ENCODE data around the gene PFDN1.

PFDN1 gene

DNA sequence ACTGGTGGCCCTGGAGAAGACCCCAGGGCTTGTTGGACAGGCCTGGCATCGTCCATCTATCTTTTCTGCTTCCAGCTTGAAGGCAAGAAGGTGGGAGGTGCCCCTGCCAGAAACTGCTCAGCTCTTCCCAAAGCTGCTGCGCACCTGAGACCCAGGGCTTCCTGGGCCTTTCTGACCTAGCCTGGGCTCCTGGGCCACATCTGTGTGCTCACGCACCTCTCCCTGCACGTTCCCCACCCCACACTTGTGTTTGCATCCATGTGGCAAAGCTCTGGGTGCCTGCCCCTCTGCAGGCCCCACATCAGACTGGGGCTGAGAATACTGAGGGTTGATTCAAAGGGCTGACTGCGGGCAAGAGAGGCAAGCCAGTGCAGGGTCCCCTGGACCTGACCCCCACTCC lies 63.4 kb downstream of the PFDN1 start:
- no peak for DNase-seq (ENCODE audit: low read depth in 2 of 2)

DNA sequence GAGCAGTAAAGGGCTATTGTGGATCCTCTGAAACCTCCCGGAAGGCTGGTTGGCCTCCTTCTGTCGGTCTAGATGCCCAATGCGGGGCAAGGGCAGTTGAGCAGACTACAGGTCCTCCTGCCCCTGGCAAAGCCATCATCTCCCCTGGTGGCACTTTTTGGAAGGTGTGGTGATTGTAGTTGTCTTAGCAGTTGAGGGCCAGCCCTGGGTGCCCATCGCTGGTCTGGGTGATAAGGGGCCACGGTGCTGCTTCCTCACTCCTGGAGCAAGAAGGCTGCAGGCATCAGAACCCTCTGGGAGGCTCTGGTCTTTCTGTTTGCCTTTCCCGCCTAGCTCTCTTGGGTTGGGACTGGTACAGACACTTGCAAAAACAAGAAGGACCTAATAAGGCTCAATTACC lies 64.1 kb downstream of the PFDN1 start:
- no peak for DNase-seq (ENCODE audit: low read depth in 2 of 2)

GRCh38 chr5:140236891-140237598 lies 65.9 kb downstream of the PFDN1 start:
- no peak for DNase-seq (ENCODE audit: low read depth in 2 of 2)

GRCh38 chr5:140235791-140236551 lies 66.9 kb downstream of the PFDN1 start:
- DNase-seq (ENCODE audit: low read depth in 2 of 2), result no peak

DNA sequence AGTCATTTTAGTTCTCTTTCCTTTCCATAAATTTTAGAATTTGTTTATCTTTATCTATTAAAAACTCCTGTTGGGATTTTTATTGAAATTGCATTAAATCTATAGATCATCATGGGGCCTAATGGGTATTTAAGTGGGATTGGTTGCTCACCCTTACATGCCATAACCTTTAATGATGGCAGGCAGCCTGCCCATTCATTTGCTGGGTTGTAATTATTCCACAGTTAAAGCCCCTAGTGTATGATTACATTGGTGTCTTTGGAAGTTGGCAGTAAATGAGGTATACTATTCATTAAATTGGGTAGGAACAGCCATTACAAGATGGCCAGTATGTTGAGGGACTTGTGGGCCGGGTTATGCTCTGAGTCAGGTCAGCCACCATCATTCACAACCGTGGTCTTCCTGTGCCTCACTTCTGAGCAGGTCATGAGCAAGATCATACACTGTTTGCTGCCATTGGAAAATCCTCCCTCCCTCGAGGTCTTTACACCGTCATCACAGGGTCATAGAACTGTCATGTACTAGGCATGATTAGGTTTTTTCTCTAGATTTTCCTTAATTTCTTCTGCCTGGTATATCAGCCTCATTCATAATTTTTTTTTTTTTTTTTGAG lies 68.4 kb downstream of the PFDN1 start:
- DNase-seq (ENCODE audit: low read depth in 2 of 2), result no peak

GRCh38 chr5:140232731-140233130 lies 70.2 kb downstream of the PFDN1 start:
- DNase-seq (ENCODE audit: low read depth in 2 of 2), result no peak

- no peak for DNase-seq (ENCODE audit: low read depth in 2 of 2)
Measured at GRCh38 chr5:140230373-140230772, 72.5 kb downstream of the PFDN1 start.

GRCh38 chr5:140228364-140228837 lies 74.5 kb downstream of the PFDN1 start:
- DNase-seq (ENCODE audit: low read depth in 2 of 2), result no peak

DNA sequence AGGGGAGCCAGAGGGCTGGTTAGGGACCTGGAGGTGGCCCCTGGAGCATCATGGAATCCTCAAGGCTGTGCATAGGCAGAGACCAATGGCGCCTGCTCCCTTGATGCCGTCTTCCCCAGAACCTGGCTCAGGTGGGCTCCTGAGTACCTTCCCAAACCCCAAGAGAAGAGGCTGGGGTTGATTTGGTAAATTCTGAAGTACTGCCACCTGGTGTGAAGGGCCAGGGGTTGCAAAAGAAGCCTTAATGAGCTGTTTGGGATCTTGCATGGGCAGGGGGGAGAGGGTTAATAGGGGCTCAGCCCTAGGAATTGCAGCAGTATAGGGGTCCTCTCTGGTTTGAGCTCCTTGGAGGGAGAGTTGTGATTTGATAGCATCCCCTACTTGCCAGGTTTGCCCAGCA lies 75.9 kb downstream of the PFDN1 start:
- no peak for DNase-seq (ENCODE audit: low read depth in 2 of 2)

DNA sequence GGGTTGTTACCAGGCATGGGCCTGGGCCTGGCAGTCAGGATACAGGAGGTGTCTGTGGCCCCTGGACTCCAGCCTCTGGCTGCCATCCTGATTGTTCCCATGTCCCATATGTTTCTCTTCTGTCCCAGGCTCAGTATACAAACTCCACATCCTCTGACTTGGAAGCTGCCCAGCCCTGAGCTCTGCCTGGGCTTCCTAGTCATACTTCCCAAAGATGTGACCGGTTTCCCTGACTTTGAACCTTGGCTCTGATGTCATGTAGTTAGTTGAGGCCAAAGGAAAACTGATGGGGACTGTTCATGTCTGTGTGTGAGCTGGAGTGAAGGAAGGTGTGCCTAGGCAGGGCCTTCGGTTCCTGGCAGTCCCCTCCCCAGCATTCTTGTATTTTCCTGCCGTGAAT lies 77.5 kb downstream of the PFDN1 start:
- DNase-seq (ENCODE audit: low read depth in 2 of 2), result no peak

DNA sequence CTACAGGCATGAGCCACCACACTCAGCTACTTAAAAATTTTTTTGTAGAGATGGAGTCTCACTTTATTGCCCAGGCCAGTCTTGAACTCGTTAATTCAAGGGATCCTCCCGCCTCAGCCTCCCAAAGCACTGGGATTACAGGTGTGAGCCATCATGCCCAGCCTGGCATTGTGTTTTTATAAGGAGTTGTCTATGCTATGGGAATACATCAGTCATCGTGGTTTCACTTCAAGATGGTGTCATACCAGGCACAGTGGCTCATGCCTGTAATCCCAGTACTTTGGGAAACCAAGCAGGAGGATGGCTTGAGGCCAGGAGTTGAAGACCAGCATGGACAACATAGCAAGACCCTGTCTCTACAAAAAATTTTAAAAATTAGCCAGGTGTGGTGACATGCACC lies 78.2 kb downstream of the PFDN1 start:
- DNase-seq (ENCODE audit: low read depth in 2 of 2), result no peak

GRCh38 chr5:140223567-140223966 lies 79.3 kb downstream of the PFDN1 start:
- DNase-seq (ENCODE audit: low read depth in 2 of 2), result no peak

GRCh38 chr5:140222416-140222815 lies 80.5 kb downstream of the PFDN1 start:
- no peak for DNase-seq (ENCODE audit: low read depth in 2 of 2)

- DNase-seq (ENCODE audit: low read depth in 2 of 2), result no peak
Measured at GRCh38 chr5:140221697-140222223, 81.1 kb downstream of the PFDN1 start.

- no peak for DNase-seq (ENCODE audit: low read depth in 2 of 2)
Measured at GRCh38 chr5:140220698-140221064, 82.2 kb downstream of the PFDN1 start.

DNA sequence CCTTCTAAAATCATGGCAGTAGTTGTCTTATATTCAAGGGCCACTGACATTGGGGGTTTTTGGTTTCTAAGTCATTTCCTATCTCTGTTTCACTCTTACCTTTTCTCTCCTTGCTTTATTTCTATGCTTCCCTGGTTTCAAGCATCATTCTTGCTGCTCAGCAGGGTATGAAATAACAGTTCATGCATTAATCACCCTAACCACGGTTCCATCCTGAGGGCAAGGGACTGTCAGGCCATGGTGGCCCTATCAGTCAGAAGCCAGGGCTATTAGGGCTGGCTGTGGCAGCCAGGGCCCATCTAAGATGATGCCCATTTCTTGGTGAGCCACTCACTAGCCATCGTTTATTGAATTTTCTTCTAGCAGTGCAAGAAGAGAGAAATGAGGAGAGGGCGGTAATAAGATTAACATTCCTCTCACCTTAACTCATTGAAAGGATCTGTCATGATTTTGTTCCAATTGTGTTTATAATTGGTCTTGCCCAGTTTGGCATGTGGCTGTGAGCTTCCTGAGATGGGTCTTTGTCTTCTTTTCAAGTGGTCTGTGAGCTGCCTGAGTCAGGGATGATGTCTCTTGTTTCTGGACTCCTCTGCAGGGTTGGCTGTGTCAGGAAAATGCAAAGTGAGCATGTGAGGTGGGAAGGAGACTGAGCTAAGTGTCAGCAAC lies 82.7 kb downstream of the PFDN1 start:
- no peak for DNase-seq (ENCODE audit: low read depth in 2 of 2)

DNA sequence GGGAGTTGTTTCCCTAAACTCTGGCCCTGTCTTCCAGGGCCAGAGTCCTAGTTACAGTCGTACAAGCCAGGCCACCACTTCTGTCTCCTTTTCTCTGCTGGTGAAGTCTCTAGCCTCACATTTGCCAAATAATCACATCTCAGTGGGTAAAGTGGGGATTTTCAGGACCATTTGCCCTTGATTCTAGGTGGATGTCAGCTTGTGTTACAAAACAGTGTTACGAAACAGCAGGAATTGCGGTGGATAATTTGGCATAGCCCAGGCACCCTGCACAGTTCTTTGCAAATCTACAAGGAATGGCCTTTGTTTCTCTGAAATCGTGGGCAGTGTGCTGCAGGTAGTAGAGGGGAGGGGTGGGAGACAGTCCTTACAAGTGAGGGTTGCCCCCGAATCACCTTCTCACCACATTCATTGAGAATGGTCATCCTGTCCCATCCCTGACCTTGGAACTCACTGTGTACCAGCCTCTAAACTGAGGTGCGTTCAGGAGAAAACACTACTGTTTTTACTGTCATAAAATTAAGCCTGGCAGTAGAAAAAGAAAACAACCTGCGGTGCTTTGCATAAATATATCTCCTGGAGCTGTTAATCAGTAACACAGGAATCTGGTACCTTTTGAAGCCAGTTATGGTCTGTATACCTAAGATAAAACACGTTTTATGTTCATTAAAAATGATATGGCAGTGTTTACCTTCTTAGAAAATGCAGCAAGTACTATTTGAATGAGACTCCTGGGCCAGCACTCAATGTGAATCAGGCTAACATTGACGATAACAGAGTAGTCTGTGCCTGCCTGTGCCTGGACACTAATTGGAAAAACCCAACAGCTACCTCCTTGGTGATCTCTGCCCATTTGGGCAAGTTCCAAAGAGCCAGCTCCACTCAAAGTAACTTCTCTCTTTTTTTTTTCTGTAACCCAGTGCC lies 83.6 kb downstream of the PFDN1 start:
- DNase-seq (ENCODE audit: low read depth in 2 of 2), result no peak

GRCh38 chr5:140217299-140218026 lies 85.4 kb downstream of the PFDN1 start:
- no peak for DNase-seq (ENCODE audit: low read depth in 2 of 2)

GRCh38 chr5:140216478-140217074 lies 86.3 kb downstream of the PFDN1 start:
- DNase-seq (ENCODE audit: low read depth in 2 of 2), result no peak

DNA sequence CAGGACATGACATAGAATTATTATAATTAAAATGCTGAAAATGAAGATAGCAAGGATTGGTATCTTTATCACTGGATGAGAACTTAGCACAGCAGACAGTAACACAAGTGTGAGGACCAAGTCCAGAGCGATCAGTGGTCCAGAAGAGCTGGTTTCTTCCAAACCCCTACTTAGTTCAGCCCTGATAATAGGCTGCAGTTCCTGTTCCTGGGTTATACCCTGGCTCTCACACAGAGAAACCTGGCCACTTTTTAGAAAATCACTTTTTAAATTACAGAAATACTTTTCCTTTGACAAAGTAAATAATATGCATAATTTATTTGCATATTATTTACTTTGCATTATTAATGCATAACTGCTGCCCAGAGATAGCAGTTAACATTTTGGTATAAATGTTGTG lies 87.6 kb downstream of the PFDN1 start:
- no peak for DNase-seq (ENCODE audit: low read depth in 2 of 2)
